ENCODE results near the gene ADRA2C.

GRCh38 chr4:3735196-3735595 lies 31.0 kb upstream of the ADRA2C start:
- TF ChIP-seq EZH2 (IDR thresholded peaks at IDR 0.05) = no peak
- no peak for TF ChIP-seq POLR2AphosphoS5 (IDR thresholded peaks at IDR 0.05; ENCODE audit: borderline replicate concordance, low read depth, low read length)
- TF ChIP-seq FOXP2 (optimal IDR thresholded peaks at IDR 0.05; ENCODE audit: control extremely low read depth, extremely low read length, insufficient read depth) = no peak
